ENCODE data around the gene POLE. TPM values are rescaled to one million over a fixed set of nuclear protein-coding genes. Genes with fewer than 3 reads are reported as not detected.

Gene POLE
- total RNA-seq, 2 experiments from 2014 or later, result 115 to 121 TPM

- no peak overlapping the region for H3K4me3 Mint-ChIP-seq
- H3K27me3 Mint-ChIP-seq, result no peaks in the 10 kb centered on the region
- intact Hi-C loops (cut with micrococcal nuclease), result no loop called here
- DNase-seq (no peak), ATAC-seq (no peak)
- H3K4me1 Mint-ChIP-seq (ENCODE audit: low read depth), result no peaks in the 10 kb centered on the region
- ChIA-PET CTCF (no interaction called here), POLR2A (interaction anchor here (1.4 kb wide), 1 partner anchor 12 kb away, joined by 6 read pairs; no protein-coding TSS in a partner anchor)
- H3K9me3 Mint-ChIP-seq, result no peaks in the 10 kb centered on the region
- H3K36me3 Mint-ChIP-seq (ENCODE audit: low read depth), result peaks cover 75% of the 10 kb centered on the region
- TF ChIP-seq, protein P1, sequence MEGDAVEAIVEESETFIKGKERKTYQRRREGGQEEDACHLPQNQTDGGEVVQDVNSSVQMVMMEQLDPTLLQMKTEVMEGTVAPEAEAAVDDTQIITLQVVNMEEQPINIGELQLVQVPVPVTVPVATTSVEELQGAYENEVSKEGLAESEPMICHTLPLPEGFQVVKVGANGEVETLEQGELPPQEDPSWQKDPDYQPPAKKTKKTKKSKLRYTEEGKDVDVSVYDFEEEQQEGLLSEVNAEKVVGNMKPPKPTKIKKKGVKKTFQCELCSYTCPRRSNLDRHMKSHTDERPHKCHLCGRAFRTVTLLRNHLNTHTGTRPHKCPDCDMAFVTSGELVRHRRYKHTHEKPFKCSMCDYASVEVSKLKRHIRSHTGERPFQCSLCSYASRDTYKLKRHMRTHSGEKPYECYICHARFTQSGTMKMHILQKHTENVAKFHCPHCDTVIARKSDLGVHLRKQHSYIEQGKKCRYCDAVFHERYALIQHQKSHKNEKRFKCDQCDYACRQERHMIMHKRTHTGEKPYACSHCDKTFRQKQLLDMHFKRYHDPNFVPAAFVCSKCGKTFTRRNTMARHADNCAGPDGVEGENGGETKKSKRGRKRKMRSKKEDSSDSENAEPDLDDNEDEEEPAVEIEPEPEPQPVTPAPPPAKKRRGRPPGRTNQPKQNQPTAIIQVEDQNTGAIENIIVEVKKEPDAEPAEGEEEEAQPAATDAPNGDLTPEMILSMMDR (IDR thresholded peaks at IDR 0.05), result no peak
- H3K27ac Mint-ChIP-seq, result no peak overlapping the region
These were observed 52.6 kb downstream of the POLE start for GRCh38 chr12:132634411-132634990.

DNA sequence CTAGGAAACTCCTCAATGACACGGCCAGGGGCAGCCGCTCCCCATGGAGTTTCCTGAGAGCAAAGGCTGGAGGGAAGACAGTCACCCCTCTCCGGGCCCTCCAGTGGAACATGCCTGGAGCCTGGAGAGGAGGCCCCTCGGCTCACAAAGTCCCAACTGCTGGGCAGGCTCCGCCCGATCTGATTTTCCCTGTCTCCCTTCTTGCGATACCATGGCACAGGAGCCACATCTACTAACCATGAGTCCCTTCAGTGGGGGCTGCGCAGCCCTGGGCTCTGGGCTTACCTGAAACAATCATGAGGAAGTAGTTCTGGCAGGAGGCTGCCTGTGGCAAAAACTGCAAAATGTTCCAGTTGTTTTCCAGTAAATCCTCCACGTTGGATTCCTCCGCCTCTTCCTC, 53.2 kb downstream of the POLE start:
- intact Hi-C loops (cut with micrococcal nuclease), result no loop called here
- H3K27me3 Mint-ChIP-seq, result no peaks in the 10 kb centered on the region

GRCh38 chr12:132633398-132633797, 53.7 kb downstream of the POLE start:
- Mint-ChIP-seq H3K27ac (no peak overlapping the region), H3K36me3 (ENCODE audit: low read depth) (peaks cover 77% of the 10 kb centered on the region), H3K4me1 (ENCODE audit: low read depth) (no peaks in the 10 kb centered on the region), H3K4me3 (no peak overlapping the region), H3K9me3 (no peaks in the 10 kb centered on the region), H3K27me3 (no peaks in the 10 kb centered on the region)
- ChIA-PET POLR2A (no interaction called here), CTCF (interaction anchor here (0.6 kb wide), 1 partner anchor 219 kb away, joined by 3 read pairs; no protein-coding TSS in a partner anchor)
- intact Hi-C loops (cut with micrococcal nuclease), result no loop called here
- no peak for ATAC-seq
- TF ChIP-seq, protein P1 (IDR thresholded peaks at IDR 0.05), result no peak
- DNase-seq, result no peak

More for the DNA sequence above, 53.2 kb downstream of the POLE start:
- ATAC-seq (no peak), DNase-seq (no peak)
- TF ChIP-seq, protein P1 (IDR thresholded peaks at IDR 0.05), result no peak
- no peak overlapping the region for H3K27ac Mint-ChIP-seq
- ChIA-PET CTCF (interaction anchor here (0.6 kb wide), 1 partner anchor 220 kb away, joined by 3 read pairs; no protein-coding TSS in a partner anchor), POLR2A (interaction anchor here (1.4 kb wide), 1 partner anchor 11 kb away, joined by 6 read pairs; no protein-coding TSS in a partner anchor)
- H3K4me3 Mint-ChIP-seq, result no peak overlapping the region
- H3K4me1 Mint-ChIP-seq (ENCODE audit: low read depth), result no peaks in the 10 kb centered on the region
- H3K36me3 Mint-ChIP-seq (ENCODE audit: low read depth), result peaks cover 76% of the 10 kb centered on the region
- H3K9me3 Mint-ChIP-seq, result no peaks in the 10 kb centered on the region

DNA sequence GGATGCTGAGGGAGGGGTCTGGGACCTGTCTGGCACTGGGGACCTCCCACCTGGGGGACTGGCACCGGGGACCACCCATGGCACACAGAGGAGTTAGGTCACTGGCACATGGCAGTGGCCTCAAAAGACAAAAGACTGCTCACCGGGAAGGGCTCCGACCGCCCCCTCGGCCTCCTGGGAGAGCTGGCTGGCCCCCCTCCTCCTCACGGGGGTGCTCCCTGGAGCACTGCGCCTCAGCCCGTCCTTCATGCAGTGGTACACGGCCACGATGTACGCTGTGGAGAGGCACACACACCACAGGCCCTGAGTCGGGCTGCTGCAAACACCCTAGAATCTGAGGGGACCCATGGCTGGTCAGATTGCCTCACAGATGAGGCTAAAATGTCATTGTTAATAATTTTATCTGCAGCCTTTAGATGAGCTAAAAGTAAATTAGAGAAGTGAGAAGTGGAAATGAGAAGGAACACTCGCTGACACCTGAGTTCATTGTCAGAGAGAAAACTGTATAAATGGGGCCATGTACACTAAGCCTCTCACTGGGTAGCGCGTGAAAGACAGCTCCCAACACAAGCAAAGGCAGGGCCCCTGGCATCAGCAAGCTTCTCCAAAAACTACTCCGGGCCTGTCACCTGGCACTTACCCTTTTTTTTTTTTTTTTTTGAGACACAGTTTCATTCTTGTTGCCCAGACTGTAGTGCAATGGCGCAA, 54.5 kb downstream of the POLE start:
- Mint-ChIP-seq H3K4me1 (ENCODE audit: low read depth) (no peaks in the 10 kb centered on the region), H3K36me3 (ENCODE audit: low read depth) (peaks cover 70% of the 10 kb centered on the region), H3K27me3 (no peaks in the 10 kb centered on the region), H3K4me3 (no peak overlapping the region), H3K27ac (no peak overlapping the region), H3K9me3 (no peaks in the 10 kb centered on the region)
- CTCF ChIA-PET, result no interaction called here
- TF ChIP-seq, protein P1 (IDR thresholded peaks at IDR 0.05), result no peak
- POLR2A ChIA-PET, result no interaction called here
- DNase-seq (no peak), ATAC-seq (no peak)
- intact Hi-C loops (cut with micrococcal nuclease), result no loop called here

GRCh38 chr12:132631666-132632065, 55.5 kb downstream of the POLE start:
- H3K4me1 Mint-ChIP-seq (ENCODE audit: low read depth), result no peaks in the 10 kb centered on the region
- POLR2A ChIA-PET, result interaction anchor here (1.5 kb wide), 1 partner anchor 9 kb away, joined by 5 read pairs; no protein-coding TSS in a partner anchor
- peaks cover 63% of the 10 kb centered on the region for H3K36me3 Mint-ChIP-seq (ENCODE audit: low read depth)
- ATAC-seq, result no peak
- TF ChIP-seq, protein P1 (IDR thresholded peaks at IDR 0.05), result no peak
- intact Hi-C loops (cut with micrococcal nuclease), result no loop called here
- CTCF ChIA-PET, result interaction anchor here (2.1 kb wide), 1 partner anchor 17 kb away, joined by 7 read pairs; no protein-coding TSS in a partner anchor
- no peak for DNase-seq
- H3K9me3 Mint-ChIP-seq, result no peaks in the 10 kb centered on the region
- no peaks in the 10 kb centered on the region for H3K27me3 Mint-ChIP-seq
- no peak overlapping the region for H3K27ac Mint-ChIP-seq
- H3K4me3 Mint-ChIP-seq, result no peak overlapping the region

Data from activated CD8-positive, alpha-beta T cell treated with anti-CD3 and anti-CD28 coated beads for 36 hours (primary cell).